ENCODE measurements around the gene SULF2.

The SULF2 gene

DNA sequence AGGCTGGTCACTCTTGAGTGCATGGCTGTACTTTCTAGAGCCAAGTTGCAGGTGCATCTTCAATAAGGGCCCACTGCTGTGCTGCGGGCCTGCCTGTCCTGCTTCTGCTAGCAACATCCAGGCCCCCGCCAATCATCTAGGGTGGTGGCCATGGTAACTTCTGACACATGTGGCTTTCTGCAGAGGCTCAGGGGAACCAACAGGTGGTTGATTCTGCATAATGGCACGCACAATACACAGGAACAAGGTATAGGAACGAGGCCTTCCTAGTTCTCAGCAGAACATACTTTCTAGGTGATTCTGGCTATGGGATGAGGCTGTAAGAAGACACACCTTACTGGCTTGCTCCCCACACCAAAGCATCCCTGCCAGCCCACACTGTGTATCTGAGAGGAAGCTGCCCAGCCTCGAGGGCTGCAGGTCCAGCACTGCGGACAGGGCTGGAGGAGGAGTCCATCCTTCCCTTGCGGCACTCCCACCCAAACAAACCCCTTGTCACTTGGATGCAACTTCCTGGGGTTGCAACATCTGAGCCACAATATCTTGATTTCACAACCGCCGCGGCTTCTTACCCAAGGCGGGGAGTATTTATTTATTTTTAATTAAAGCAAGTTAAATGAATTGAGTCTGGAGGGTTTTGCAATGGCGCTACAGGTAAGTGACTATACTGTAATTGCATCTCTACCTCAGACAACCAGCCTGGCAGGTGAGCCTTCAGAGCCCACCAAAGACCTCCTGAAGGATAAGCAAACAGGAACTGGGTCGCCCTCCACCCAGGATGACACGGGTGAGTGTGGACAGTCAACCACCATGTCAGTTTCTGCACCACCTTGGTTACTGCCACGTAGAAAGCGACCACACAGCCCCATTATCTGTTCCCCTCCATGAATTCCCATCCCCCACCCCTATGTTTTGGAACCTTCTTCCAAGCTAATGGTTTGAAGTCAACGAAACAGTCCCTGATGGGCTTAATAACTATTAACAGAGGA, 49.6 kb downstream of the SULF2 start:
- peak; percentile 14 for DNase-seq

DNA sequence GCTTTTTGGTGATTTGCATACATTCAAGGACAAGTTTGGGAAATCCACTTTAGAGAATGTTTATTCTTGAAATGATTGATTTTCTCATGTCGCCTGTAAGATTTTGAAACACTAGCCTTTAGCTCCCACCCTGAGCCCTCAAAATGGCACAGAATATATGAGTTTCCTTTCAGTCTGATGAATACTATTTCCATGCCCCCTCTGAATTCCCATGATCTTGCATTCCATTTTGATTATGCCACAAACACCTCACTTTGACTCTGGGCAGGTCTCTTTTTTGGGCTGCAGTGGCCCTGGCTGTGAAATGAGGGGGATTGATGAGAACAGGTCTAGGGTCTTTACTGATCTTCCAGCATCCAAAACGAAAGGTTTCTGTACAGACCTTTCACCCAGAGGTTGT, 50.4 kb downstream of the SULF2 start:
- DNase-seq = no peak

DNA sequence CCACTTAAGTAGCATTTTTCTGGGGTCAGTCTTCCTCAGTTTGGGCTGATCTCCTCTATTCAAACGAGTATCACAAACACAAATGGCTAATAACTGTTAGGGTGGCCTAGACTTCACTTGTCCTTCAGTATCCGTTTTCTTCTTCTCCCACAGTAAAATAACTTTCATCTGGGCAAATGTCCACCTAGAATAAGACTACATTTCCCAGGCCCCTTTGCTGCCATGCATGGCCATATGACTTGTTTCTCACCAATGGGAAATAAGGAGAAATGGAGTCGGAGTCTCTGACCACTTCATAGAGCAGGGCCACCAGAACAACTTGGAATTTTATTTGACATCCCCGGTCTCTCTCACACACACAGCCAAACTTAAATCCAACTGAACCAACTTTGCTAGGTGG, 51.4 kb downstream of the SULF2 start:
- DNase-seq = no peak

- no peak for DNase-seq
Observed at GRCh38 chr20:47730744-47731143, 54.5 kb downstream of the SULF2 start.

- DNase-seq = no peak
Observed at GRCh38 chr20:47729472-47729871, 55.8 kb downstream of the SULF2 start.

DNA sequence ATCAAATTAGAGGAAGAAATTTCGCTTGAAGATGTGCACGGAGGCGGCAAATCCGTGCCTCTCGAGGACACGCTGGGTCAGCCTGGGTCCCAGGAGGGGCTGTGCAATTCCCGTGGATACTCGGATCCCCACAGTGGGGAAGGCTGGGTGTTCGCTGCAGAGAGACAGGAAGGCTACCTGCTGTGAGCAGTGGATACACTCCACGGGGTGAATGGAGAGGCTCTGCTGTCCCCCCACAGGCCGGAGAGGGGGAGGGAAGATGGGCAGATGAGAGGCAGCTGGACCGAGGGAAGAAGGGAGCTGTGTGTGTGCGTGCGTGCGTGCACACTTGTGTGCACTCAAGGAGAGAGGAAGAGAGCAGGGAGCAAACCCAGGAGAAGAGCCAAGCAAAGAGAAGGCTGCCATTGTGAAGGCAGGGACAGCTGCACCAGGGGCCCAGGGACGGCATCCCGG, 57.3 kb downstream of the SULF2 start:
- DNase-seq = no peak

GRCh38 chr20:47727170-47727880, 58.0 kb downstream of the SULF2 start:
- peak; percentile 100 for DNase-seq

- no peak for DNase-seq
Observed at GRCh38 chr20:47726632-47727031, 58.6 kb downstream of the SULF2 start.

- peak; percentile 53 for DNase-seq
Observed at GRCh38 chr20:47725248-47725973, 59.9 kb downstream of the SULF2 start.

- DNase-seq = no peak
Observed at GRCh38 chr20:47724910-47725247, 60.4 kb downstream of the SULF2 start.

- DNase-seq = no peak
Observed at GRCh38 chr20:47724396-47724795, 60.9 kb downstream of the SULF2 start.

GRCh38 chr20:47723322-47723721, 62.0 kb downstream of the SULF2 start:
- DNase-seq = no peak

GRCh38 chr20:47720636-47721427, 64.4 kb downstream of the SULF2 start:
- no peak for DNase-seq

DNA sequence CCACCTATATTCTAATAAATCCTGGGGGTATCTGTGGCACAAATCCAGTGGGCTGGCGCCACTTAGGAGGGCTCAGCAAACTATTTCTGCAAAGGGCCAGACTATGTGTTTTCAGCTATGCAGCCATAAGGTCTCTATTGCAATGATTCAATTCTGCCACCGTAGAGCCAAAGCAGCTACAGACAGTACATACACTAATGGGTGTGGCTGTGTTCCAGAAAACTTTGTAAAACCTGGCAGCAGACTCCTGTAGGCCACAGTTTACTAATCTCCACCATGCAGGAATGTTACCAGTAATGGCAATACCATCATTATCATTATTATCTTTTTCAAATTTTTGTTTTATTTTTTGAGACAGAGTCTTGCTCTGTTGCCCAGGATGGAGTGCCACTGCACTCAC, 65.7 kb downstream of the SULF2 start:
- no peak for DNase-seq

DNA sequence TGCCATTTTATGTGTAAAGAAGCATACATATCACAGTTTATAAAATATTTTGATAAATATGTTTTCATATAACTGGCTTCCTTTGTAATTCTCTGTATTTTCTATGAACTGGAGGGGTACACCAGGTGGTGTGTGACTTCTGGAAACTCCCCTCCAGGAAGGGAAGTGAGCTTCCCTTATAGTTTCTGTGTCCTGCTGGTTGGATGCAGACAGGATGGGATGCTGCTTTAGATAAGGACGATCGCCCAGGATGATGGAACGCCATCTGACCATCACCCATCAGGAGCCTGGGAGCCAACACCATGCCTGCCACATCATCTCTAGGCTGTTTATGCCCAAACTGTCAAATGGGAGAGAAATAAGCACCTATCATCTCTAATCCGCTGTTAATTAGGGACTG, 66.1 kb downstream of the SULF2 start:
- DNase-seq = no peak

- no peak for DNase-seq
Observed at GRCh38 chr20:47718398-47718797, 66.9 kb downstream of the SULF2 start.

DNA sequence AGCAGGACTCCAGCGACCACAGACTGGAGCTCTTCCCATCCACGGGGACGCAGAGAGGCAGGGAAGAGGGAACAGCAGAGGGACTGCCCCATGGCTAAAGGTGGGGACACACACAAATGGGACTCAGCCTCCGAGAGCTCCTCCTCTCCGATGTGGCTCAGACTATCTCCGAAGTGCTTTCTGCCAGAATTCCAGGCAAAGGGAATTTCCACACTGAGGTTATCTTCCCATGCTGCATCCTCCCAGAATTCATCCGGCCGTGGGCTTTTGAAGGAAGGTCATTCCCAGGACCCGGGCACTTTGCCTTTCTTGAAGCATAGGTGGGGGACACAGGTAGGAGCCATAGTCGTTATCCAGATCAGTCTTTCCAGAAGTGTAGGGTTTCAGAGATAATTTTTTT, 67.9 kb downstream of the SULF2 start:
- no peak for DNase-seq

- DNase-seq = no peak
Observed at GRCh38 chr20:47713878-47714450, 71.3 kb downstream of the SULF2 start.

- no peak for DNase-seq
Observed at GRCh38 chr20:47713163-47713562, 72.1 kb downstream of the SULF2 start.

- no peak for DNase-seq
Observed at GRCh38 chr20:47711046-47711752, 74.1 kb downstream of the SULF2 start.

- no peak for DNase-seq
Observed at GRCh38 chr20:47710665-47711045, 74.6 kb downstream of the SULF2 start.
